ENCODE measurements around the gene OLFML2A.
"Not testable (repeated sequence)": the region's sequence is repeated elsewhere in the genome, so short reads cannot be mapped to it uniquely, and the experiment has no call there.

OLFML2A gene

GRCh38 chr9:124767821-124768220 is 9.1 kb upstream of the OLFML2A start:
- H3K27me3 Mint-ChIP-seq (ENCODE audit: low read depth): peaks cover 85% of the 10 kb centered on the region

GRCh38 chr9:124768334-124768733 is 8.6 kb upstream of the OLFML2A start:
- no peaks in the 10 kb centered on the region for H3K36me3 Mint-ChIP-seq (ENCODE audit: low read depth)
- peaks cover 80% of the 10 kb centered on the region for H3K27me3 Mint-ChIP-seq (ENCODE audit: low read depth)
- no peak overlapping the region for H3K27ac Mint-ChIP-seq
- peaks cover 21% of the 10 kb centered on the region for H3K4me1 Mint-ChIP-seq (ENCODE audit: low read depth)
- no peak overlapping the region for H3K4me3 Mint-ChIP-seq
- no peaks in the 10 kb centered on the region for H3K9me3 Mint-ChIP-seq

More at GRCh38 chr9:124767821-124768220, 9.1 kb upstream of the OLFML2A start:
- Mint-ChIP-seq H3K4me1 (ENCODE audit: low read depth) (peaks cover 21% of the 10 kb centered on the region), H3K36me3 (ENCODE audit: low read depth) (no peaks in the 10 kb centered on the region), H3K4me3 (no peak overlapping the region), H3K9me3 (no peaks in the 10 kb centered on the region), H3K27ac (no peak overlapping the region)

GRCh38 chr9:124768750-124769548 is 8.0 kb upstream of the OLFML2A start:
- Mint-ChIP-seq H3K4me3 (peak overlapping the region; percentile 78), H3K36me3 (ENCODE audit: low read depth) (no peaks in the 10 kb centered on the region), H3K27me3 (ENCODE audit: low read depth) (peaks cover 75% of the 10 kb centered on the region), H3K9me3 (no peaks in the 10 kb centered on the region), H3K27ac (no peak overlapping the region), H3K4me1 (ENCODE audit: low read depth) (peaks cover 23% of the 10 kb centered on the region)

GRCh38 chr9:124769549-124770358 is 7.2 kb upstream of the OLFML2A start:
- Mint-ChIP-seq H3K27ac (no peak overlapping the region), H3K4me3 (peak overlapping the region; percentile 78), H3K4me1 (ENCODE audit: low read depth) (peaks cover 30% of the 10 kb centered on the region), H3K36me3 (ENCODE audit: low read depth) (no peaks in the 10 kb centered on the region), H3K9me3 (no peaks in the 10 kb centered on the region), H3K27me3 (ENCODE audit: low read depth) (peaks cover 75% of the 10 kb centered on the region)

GRCh38 chr9:124770359-124771020 is 6.4 kb upstream of the OLFML2A start:
- H3K9me3 Mint-ChIP-seq: no peaks in the 10 kb centered on the region

GRCh38 chr9:124771021-124771866 is 5.7 kb upstream of the OLFML2A start, which contains the start of gene NR6A1:
Gene NR6A1 (minus strand): TSS chr9:124771311.
- Mint-ChIP-seq H3K4me3 (peak within 1 kb of the TSS; percentile 84), H3K27me3 (ENCODE audit: low read depth) (peaks cover 73% of the 10 kb centered on the region), H3K27ac (peak within 1 kb of the TSS; percentile 89), H3K4me1 (ENCODE audit: low read depth) (peaks cover 30% of the 10 kb centered on the region), H3K9me3 (no peaks in the 10 kb centered on the region), H3K36me3 (ENCODE audit: low read depth) (no peaks in the 10 kb centered on the region)

More at GRCh38 chr9:124770359-124771020, 6.4 kb upstream of the OLFML2A start:
- H3K27ac Mint-ChIP-seq: no peak overlapping the region
- H3K4me3 Mint-ChIP-seq: peak overlapping the region; percentile 78
- no peaks in the 10 kb centered on the region for H3K36me3 Mint-ChIP-seq (ENCODE audit: low read depth)
- peaks cover 30% of the 10 kb centered on the region for H3K4me1 Mint-ChIP-seq (ENCODE audit: low read depth)
- H3K27me3 Mint-ChIP-seq (ENCODE audit: low read depth): peaks cover 72% of the 10 kb centered on the region

GRCh38 chr9:124771867-124772679 is 4.9 kb upstream of the OLFML2A start:
- Mint-ChIP-seq H3K27ac (peak overlapping the region; percentile 38), H3K4me1 (ENCODE audit: low read depth) (peaks cover 34% of the 10 kb centered on the region), H3K27me3 (ENCODE audit: low read depth) (peaks cover 71% of the 10 kb centered on the region), H3K36me3 (ENCODE audit: low read depth) (no peaks in the 10 kb centered on the region), H3K4me3 (peak overlapping the region; percentile 84), H3K9me3 (no peaks in the 10 kb centered on the region)

GRCh38 chr9:124772877-124773276 is 4.1 kb upstream of the OLFML2A start:
- Mint-ChIP-seq H3K27me3 (ENCODE audit: low read depth) (peaks cover 66% of the 10 kb centered on the region), H3K4me1 (ENCODE audit: low read depth) (peaks cover 34% of the 10 kb centered on the region), H3K4me3 (peak overlapping the region; percentile 84)
- H3K9me3 Mint-ChIP-seq; H3K27ac Mint-ChIP-seq; H3K36me3 Mint-ChIP-seq (ENCODE audit: low read depth): not testable (repeated sequence)

- H3K9me3 Mint-ChIP-seq: no peaks in the 10 kb centered on the region
- peaks cover 60% of the 10 kb centered on the region for H3K27me3 Mint-ChIP-seq (ENCODE audit: low read depth)
- no peaks in the 10 kb centered on the region for H3K36me3 Mint-ChIP-seq (ENCODE audit: low read depth)
- no peak overlapping the region for H3K27ac Mint-ChIP-seq
- H3K4me3 Mint-ChIP-seq: peak overlapping the region; percentile 41
- peaks cover 34% of the 10 kb centered on the region for H3K4me1 Mint-ChIP-seq (ENCODE audit: low read depth)
Observed at GRCh38 chr9:124773473-124774128, 3.3 kb upstream of the OLFML2A start.

GRCh38 chr9:124774129-124774978 is 2.6 kb upstream of the OLFML2A start:
- Mint-ChIP-seq H3K27me3 (ENCODE audit: low read depth) (peaks cover 60% of the 10 kb centered on the region), H3K4me3 (no peak overlapping the region)

GRCh38 chr9:124776618-124776953 is 347 bp upstream of the OLFML2A start:
- Mint-ChIP-seq H3K27me3 (ENCODE audit: low read depth) (peaks cover 46% of the 10 kb centered on the region), H3K9me3 (no peaks in the 10 kb centered on the region), H3K36me3 (ENCODE audit: low read depth) (no peaks in the 10 kb centered on the region), H3K4me1 (ENCODE audit: low read depth) (peaks cover 20% of the 10 kb centered on the region), H3K27ac (no peak overlapping the region), H3K4me3 (peak overlapping the region; percentile 68)

More at GRCh38 chr9:124774129-124774978, 2.6 kb upstream of the OLFML2A start:
- Mint-ChIP-seq H3K27ac (no peak overlapping the region), H3K4me1 (ENCODE audit: low read depth) (peaks cover 32% of the 10 kb centered on the region), H3K36me3 (ENCODE audit: low read depth) (no peaks in the 10 kb centered on the region), H3K9me3 (no peaks in the 10 kb centered on the region)

Measured in T-helper 1 cell treated with Interleukin-12 subunit alpha and Interleukin-12 subunit beta and Interleukin-4 antibody, amounts not matched to agents 30 μg/mL and 1 μg/mL, for 36 hours (primary cell).